ENCODE data around the gene DNER. TPM values are rescaled to one million over a fixed set of nuclear protein-coding genes. Genes with fewer than 3 reads are reported as not detected.

Gene DNER
- total and polyA plus RNA-seq, 2 of the 13 experiments (the other 11 are each of a cell fraction or from before 2014, with no cell fraction given) = not detected

- TF ChIP-seq KDM3A (CRISPR knock-in tag; IDR thresholded peaks at IDR 0.05; ENCODE audit: low read depth) = 0 out of 2 replicates have a peak, but pooled peaks have one; percentile 56
- no peak for TF ChIP-seq JUN (CRISPR knock-in tag; IDR thresholded peaks at IDR 0.05)
- peak; percentile 77; the same call in 1 of the 2 replicates for TF ChIP-seq ZNF567 (CRISPR knock-in tag; IDR thresholded peaks at IDR 0.05; ENCODE audit: borderline replicate concordance)
- TF ChIP-seq SAP130 (CRISPR knock-in tag; IDR thresholded peaks at IDR 0.05; ENCODE audit: low read depth) = peak; percentile 52
- no peak for TF ChIP-seq MLX (CRISPR knock-in tag; IDR thresholded peaks at IDR 0.05)
- TF ChIP-seq PREB (CRISPR knock-in tag; IDR thresholded peaks at IDR 0.05) = no peak
- TF ChIP-seq STAG1 (CRISPR knock-in tag; IDR thresholded peaks at IDR 0.05) = no peak
- no peak for TF ChIP-seq ZFAT (CRISPR knock-in tag; conservative IDR thresholded peaks at IDR 0.05)
- no peak for TF ChIP-seq NCOR1 (IDR thresholded peaks at IDR 0.05; ENCODE audit: borderline replicate concordance, low read length)
- peak; percentile 78 for TF ChIP-seq KDM2A (CRISPR knock-in tag; IDR thresholded peaks at IDR 0.05; ENCODE audit: borderline replicate concordance, low read depth)
- TF ChIP-seq ZNF20 (CRISPR knock-in tag; IDR thresholded peaks at IDR 0.05) = no peak
- no peak for TF ChIP-seq KLF15 (CRISPR knock-in tag; IDR thresholded peaks at IDR 0.05; ENCODE audit: borderline replicate concordance)
- TF ChIP-seq TFDP1 (CRISPR knock-in tag; IDR thresholded peaks at IDR 0.05; ENCODE audit: borderline replicate concordance) = peak; percentile 29; the same call in 1 of the 2 replicates
- peak; percentile 68; the same call in 1 of the 2 replicates for TF ChIP-seq RXRA (CRISPR knock-in tag; IDR thresholded peaks at IDR 0.05)
- TF ChIP-seq MLXIP (CRISPR knock-in tag; IDR thresholded peaks at IDR 0.05; ENCODE audit: borderline replicate concordance) = no peak
- peak; percentile 31; the same call in 1 of the 2 replicates for TF ChIP-seq PATZ1 (CRISPR knock-in tag; IDR thresholded peaks at IDR 0.05)
- no peak for TF ChIP-seq SRSF4 (IDR thresholded peaks at IDR 0.05; ENCODE audit: low read depth, low read length, poor library complexity, severe bottlenecking)
- no peak for TF ChIP-seq USF2 (IDR thresholded peaks at IDR 0.05; ENCODE audit: low read depth, low read length)
- TF ChIP-seq USF2 (CRISPR knock-in tag; IDR thresholded peaks at IDR 0.05; ENCODE audit: borderline replicate concordance) = no peak
These were observed 584 bp upstream of the DNER start (continued) for GRCh38 chr2:229714736-229715541.

Data from HepG2 (cell line).